Measurements from ENCODE around the gene DOCK7.

DNA sequence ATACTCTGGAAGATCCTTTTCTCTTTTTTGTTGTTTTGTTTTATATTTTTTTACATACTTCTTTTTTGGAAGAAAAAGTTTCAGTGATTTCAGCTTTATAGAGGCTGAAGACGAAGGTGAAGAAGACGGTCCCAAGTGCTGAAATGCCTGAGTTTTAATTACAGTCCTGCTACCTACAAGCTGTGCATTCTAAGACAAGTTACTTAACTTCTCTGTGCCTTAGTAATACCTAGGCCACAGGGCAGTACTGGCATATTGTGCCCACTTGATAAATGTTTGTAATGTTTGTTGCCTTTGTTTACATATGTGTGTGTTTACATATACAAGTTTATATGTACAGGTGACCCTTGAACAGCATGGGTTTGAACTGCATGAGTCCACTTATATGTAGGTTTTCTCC, 147.1 kb downstream of the DOCK7 start:
- TF ChIP-seq, protein P1, sequence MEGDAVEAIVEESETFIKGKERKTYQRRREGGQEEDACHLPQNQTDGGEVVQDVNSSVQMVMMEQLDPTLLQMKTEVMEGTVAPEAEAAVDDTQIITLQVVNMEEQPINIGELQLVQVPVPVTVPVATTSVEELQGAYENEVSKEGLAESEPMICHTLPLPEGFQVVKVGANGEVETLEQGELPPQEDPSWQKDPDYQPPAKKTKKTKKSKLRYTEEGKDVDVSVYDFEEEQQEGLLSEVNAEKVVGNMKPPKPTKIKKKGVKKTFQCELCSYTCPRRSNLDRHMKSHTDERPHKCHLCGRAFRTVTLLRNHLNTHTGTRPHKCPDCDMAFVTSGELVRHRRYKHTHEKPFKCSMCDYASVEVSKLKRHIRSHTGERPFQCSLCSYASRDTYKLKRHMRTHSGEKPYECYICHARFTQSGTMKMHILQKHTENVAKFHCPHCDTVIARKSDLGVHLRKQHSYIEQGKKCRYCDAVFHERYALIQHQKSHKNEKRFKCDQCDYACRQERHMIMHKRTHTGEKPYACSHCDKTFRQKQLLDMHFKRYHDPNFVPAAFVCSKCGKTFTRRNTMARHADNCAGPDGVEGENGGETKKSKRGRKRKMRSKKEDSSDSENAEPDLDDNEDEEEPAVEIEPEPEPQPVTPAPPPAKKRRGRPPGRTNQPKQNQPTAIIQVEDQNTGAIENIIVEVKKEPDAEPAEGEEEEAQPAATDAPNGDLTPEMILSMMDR (IDR thresholded peaks at IDR 0.05; ENCODE audit: insufficient read depth, low read length, poor library complexity, severe bottlenecking) = no peak
- no peak for TF ChIP-seq EZH2phosphoT487 (conservative IDR thresholded peaks at IDR 0.05; ENCODE audit: low read length)

All from SU-DHL-6 (cell line).